GM15510 (cell line): ENCODE data around the gene CALML4.

ENCODE experiments used
- POLR2A ChIP-seq: IDR thresholded peaks from 3 replicates; pipeline ENCODE4 v1.6.1; 2011; ENCODE audit warnings: borderline replicate concordance; ENCODE audit not compliant: insufficient read length; ENCODE audit errors: extremely low read depth

The CALML4 gene

DNA sequence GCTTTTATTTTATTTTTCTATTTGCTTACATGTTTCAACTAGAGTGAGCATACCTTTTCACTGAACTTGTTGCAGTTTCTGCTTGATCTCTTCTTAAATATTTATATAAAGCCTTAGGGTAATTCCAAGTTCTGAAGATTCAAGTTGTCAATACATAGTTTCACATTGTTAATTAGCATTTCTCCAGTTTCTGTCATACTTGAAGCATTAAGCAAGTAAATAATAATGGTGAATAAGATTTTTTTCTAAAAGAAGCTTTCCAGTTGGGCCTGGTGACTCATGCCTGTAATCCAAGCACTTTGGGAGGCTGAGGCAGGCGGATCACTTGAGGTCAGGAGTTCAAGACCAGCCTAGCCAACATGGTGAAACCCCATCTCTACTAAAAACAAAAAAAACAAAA, 53.9 kb downstream of the CALML4 start:
- no peak for TF ChIP-seq POLR2A

DNA sequence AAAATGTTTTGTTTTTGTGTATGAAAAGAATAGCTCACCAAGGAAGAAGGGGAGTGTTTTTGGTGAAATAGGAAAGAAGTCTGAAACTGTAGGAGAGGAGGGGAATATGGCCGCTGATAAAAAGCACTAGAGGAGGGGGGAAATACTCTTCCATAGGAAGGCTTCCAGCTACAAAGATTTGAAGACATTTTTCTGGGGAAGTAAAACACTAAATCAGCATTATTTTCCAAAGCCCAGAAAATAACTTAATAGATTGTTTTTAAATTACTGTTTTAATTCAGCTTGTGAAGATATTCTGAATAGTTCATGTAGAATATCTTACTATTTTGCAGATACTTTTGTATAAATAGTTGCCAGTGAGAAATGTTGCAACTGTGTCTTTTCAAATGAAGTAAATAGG, 54.9 kb downstream of the CALML4 start:
- no peak for TF ChIP-seq POLR2A

DNA sequence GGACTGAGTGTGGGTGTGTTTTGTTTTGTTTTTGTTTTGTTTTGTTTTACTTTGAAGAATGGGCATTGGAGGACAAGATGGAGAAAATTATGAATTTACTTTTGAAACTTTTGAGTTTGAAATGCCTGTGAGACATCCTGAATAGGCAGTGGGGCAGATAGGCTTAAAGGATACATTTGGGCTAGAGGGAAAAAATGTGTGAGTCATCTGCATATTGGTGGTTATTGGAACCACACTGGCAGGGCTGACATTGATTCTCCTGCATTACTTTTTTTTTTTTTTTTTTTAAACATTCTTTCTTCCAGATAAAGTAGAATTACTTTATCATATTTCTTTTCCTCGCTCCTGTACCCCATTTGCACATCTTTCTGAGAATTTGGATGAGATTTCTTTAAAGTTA, 56.1 kb downstream of the CALML4 start:
- no peak for TF ChIP-seq POLR2A

DNA sequence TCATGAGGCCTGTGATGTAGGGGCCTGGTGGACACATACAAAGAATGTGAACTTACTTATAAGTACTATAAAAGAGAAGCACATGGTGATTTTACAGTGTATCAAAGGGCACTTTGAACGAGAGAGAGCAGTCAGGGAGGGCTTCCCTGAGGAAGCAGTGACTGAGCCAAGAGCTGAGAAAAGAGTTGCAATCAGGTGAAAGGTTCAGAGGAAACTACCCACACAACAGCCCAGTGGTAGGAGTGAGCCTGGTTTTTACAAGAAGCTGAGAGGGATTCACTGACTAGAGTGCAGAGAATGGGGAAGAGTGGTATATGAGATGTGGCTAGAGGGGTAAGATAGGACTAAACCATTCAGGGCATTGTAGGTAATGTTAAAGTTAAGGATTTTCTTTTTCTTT, 57.1 kb downstream of the CALML4 start:
- TF ChIP-seq POLR2A: no peak

DNA sequence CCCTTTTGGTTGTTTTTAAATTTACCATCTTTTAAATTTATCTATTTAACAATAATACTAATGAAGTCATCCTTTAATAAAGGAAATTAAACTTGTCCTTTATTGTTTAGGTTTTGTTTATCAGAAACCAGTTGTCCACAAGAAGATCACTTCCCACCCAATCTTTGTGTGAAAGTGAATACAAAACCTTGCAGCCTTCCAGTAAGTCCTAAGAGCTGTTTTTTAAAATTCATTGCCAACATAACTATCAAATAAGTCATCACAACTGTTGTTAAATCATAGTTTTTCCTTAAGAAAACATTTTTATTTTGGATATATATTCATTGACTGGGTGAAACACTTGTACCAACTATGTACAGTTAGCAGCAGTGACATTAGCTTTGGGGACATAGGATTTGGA, 59.4 kb downstream of the CALML4 start:
- TF ChIP-seq POLR2A: no peak

DNA sequence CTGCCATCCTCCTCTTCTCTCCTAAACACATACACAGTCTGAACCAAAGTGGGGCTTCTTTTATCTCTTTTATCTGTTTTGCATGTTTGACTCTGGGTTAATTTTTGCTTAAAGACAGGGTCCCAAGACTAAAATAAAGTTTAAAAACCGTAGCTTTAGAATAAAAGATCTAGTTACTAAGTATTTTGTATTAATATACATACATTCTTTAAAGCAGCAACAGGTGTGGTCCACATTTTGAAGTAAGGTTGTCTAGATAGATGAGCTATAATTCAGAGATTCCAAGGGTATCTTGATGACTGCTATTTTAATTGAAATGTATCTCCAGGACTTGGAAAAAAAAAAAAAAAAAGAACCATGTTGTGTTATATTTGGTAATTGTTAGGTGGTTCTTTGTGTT, 61.3 kb downstream of the CALML4 start:
- TF ChIP-seq POLR2A: no peak

DNA sequence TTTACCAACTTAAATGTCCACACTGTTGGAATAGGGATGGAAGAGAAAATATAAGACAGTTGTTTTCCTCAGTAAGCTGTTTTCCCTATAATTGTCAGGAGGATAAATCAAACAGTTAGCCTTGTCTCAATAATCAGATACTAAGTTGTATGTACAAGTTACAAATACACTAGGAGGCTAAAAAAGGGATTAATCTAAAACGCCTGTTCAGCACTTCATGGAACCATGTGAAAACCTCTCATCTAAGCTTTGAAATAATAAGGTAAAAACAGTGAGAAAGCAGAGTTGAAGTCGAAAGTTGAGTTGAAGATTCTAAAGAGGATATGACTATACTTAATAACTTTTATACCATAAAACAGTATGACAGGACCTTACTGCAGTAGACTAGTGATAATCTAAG, 62.0 kb downstream of the CALML4 start:
- TF ChIP-seq POLR2A: no peak
